Middle frontal gyrus (tissue), 1 donor: Measurements from ENCODE around the gene CGN.

Source experiments
- DNase-seq: peaks from one replicate; pipeline ENCODE4 v3.0.0-alpha.2; 2015; ENCODE audit warnings: low spot score; ENCODE audit errors: extremely low spot score

CGN gene

GRCh38 chr1:151499365-151499764 is 11.8 kb upstream of the CGN start:
- DNase-seq, result no peak

- DNase-seq, result no peak
These were observed 11.3 kb upstream of the CGN start for GRCh38 chr1:151499930-151500329.

- DNase-seq, result no peak
These were observed 9.7 kb upstream of the CGN start for GRCh38 chr1:151501474-151501873.

DNA sequence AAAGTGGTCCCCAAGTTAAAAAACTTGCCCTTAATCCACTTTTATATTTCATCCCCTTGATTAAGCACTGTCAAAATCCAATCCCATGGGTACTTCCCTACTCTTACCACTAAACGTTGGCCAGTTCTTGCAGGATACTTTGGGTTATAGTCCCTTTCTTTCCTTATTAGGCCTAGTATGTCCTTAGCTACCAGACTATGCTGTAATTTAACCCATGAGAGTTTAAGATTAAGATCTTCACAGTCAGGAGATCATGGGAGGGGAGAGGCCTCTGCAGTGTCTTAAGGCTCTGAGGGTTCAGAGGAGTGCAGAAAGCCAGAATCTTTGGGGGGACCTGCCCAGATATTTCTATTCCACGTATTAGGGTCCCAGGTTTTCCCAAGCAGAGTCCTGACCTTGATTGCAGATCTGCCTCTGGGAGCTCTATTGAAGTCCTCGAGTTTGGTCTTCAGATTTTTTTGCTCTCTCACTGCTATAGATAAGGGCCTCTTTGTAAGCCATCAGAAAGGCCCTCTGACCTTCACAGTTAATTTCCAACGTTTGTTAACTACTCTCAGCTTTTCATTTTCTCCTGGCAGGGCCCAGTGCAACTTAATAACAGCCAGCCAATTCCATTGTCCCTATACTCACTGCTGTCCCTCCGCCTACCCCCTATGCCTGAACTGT is 9.0 kb upstream of the CGN start:
- no peak for DNase-seq

DNA sequence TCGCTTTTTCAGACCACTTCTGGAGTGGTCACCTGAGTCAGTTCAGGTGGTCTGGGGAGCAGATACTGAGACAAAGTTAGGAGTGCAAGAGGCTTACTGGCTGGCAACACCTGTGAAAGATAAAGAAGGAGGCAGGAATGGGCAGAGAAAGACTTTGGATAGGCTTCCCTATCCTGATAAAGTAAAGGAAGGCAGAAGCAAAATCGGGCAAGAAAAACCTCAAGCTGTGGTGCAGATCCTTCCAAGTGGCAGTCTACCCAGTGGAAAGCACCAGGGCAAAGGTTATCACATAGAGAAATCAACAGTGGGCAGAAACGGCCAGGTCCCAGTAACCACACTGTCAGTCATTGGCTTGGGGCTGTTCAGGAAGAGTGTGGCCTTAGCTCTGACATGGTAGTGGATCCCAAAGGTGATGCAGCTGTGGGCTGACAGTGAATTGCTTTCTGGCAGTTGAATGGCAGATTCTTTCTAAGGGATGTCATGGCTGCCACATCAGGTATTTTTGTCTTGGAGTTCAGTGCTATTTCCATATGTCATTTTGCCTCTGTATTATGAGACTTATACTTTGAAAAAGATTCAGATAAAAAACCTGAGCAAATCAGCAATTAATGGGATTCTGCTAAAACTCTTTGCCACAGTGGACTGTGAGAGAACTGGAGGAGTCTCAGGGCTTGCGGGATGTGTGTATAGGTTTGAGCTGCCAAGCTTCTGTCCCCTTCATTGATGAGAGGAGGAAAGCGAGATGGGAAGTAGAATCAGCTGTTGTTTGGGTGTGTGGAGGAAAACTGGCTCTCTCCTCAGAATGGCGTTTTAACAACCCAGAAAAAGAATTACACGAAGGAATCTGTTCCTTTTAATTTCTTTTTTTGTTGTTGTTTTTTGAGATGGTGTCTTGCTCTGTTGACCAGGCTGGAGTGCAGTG is 8.1 kb upstream of the CGN start:
- DNase-seq, result no peak

DNA sequence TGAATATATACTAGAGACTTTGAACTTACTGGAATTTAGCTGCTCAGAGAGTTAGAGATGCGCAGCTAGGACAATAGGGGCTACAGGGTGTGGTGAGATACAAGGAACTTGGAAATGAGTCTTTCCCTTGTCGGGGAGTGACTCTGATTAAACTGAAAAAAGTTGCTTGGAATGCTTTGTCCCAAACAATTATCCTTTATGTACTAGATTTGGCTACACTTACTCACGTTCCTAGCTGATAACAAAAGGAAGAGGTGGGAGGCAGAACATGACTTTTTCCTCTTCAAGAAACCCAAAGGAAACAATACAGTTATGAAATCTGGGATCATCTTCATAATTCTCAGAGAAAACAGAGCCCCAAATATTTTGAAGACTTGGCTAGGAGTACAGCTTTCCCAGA is 6.9 kb upstream of the CGN start:
- DNase-seq, result no peak

DNA sequence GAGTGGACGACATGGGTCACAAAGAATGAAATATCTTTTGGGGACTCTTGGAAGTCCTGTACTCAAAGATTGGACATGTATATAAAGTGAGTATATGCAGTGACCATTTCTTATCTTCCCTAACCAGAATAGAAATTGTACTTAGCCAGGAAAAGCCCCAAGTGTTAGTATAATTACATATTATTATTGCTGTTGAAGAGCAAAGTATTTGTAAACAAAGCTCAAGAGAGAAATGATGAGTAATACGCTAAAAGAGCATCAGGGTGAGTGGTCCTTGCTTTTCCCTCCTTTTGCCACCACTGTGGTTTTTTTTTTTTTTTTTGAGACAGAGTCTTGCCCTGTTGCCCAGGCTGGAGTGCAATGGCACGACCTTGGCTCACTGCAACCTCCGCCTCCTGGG is 6.4 kb upstream of the CGN start:
- DNase-seq, result no peak

GRCh38 chr1:151508833-151509232 is 2.4 kb upstream of the CGN start:
- DNase-seq, result no peak

DNA sequence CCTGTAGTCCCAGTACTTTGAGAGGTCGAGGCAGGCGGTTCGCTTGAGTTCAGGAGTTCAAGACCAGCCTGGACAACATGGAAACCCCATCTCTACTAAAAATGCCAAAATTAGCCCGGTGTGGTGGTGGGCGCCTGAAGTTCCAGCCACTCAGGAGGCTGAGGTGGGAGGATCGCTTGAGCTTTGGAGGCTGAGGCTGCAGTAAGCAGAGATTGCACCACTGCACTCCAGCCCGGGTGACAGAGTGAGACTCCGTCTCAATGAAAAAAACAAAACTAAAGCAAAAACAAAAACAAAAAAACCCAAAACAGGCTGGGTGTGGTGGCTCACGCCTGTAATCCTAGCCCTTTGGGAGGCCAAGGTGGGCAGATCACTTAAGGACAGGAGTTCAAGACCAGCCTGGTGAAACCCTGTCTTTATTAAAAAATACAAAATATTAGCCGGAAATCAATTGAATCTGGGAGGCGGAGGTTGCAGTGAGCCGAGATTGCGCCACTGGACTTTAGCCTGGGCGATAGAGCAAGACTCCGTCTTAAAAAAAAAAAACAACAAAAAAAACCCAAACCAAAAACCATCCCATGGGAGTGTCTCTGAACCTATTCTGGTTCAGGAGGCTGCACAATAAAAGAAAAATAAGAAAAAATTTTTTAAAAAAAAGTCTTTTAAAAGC is 1.7 kb upstream of the CGN start:
- DNase-seq, result no peak

- no peak for DNase-seq
These were observed 1.2 kb upstream of the CGN start for GRCh38 chr1:151510020-151510405.

DNA sequence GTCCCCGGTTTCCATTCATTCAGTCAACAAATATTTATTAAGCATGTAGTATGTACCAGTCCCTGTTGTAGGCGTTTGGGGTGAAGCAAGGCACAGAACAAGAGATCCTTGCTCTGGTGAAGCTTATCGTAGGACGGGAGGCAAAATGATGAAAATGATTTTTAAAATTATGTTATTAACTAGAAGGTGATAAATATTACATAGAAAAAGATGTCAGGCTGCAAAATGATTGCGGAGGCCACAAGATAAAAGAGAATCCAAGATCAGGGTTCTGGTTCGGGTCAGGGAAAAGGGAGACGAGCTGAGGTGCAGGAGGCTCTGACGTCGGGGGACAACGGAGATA is 602 bp upstream of the CGN start:
- no peak for DNase-seq

DNA sequence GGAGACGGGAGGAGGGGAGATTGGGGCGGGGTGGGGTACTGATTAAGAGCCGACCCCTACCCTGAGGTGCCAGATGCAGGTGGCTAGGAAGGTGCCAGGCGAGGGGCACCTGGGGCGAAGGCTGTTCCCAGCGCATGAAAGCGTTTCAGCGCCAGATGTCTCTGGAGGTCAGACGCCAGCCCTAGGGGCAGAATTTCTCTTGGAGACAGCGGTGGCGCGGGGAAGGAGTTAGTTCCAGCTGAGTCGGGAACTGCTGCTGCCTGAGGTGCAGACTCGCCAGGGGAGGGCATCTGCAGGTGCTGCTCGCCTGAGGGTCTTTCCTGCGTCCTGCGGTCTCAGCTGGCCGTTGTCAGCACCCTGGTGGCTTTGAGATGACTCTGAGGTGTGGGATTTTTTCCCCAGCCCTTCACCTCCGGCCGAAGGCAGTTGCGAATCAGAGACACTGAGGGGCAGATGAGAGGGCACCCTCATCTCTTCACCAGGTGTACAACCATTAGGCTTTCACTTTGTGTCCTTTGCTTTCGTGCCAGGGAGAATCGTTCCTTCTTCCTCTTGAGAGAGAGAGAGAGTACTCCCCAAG is 539 bp downstream of the CGN start:
- no peak for DNase-seq

- no peak for DNase-seq
These were observed 1.1 kb downstream of the CGN start for GRCh38 chr1:151512326-151512725.

GRCh38 chr1:151512801-151513625 is 1.8 kb downstream of the CGN start:
- DNase-seq, result no peak

- DNase-seq, result no peak
These were observed 2.5 kb downstream of the CGN start for GRCh38 chr1:151513626-151514121.

DNA sequence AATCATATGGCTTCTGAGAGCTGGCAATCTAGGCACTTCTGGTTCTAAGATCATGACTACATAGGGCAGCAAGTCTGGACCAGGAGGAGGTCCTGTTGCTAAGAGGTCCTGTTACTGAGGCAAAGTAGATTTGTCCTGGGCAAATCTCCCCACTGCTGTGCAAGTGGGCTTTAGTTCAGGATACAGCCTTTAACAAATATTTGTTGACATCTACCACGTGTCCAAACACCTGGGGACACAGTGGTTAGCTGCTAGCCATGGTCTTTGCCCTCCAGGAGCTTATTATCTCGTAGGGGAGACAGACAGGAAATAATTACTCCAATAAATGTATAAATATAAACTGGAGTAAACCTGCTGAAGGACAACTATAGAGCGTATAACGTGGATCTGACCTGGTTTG is 3.2 kb downstream of the CGN start:
- DNase-seq, result no peak

DNA sequence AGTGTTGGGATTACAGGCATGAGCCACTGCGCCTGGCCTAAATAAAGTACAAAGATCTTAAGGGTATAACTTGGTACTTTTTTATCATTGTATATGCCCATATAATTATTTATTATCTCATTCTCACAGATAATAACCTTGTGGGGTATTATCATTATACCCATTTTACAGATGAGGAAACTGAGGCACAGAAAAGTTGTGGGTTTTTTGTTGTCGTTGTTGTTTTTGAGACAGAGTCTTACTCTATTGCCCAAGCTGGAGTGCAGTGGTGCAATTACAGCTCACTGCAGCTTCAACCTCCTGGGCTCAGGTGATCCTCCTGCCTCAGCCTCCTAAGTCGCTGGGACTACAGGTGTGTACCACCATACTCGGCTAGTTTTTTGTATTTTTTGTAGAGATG is 4.1 kb downstream of the CGN start:
- no peak for DNase-seq

DNA sequence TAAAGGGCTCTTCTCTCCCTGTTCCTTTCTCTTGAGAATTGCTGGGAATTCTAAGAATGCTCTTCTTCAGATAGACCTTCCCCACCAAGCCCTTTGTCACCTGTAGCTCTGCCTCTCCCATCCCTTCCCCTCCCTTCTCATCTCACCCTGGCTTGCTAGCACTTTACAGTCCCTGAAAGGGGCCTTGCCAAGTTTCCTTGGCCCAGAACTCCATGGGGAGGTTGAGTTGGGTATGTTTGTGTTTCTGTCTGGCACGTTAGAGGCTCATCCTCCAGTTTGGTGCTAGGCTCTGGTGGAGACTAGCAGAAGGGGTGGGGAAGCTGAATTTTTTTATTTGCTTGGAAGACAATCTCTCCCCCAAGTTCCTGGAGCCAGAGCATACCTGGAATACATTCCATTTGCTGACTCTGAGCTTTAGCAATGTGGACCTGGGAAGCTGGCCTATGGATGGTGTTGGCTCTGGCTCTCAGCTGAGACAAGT is 4.9 kb downstream of the CGN start:
- DNase-seq, result no peak

- no peak for DNase-seq
These were observed 7.2 kb downstream of the CGN start for GRCh38 chr1:151518431-151518830.

- DNase-seq, result no peak
These were observed 7.7 kb downstream of the CGN start for GRCh38 chr1:151518936-151519335.

DNA sequence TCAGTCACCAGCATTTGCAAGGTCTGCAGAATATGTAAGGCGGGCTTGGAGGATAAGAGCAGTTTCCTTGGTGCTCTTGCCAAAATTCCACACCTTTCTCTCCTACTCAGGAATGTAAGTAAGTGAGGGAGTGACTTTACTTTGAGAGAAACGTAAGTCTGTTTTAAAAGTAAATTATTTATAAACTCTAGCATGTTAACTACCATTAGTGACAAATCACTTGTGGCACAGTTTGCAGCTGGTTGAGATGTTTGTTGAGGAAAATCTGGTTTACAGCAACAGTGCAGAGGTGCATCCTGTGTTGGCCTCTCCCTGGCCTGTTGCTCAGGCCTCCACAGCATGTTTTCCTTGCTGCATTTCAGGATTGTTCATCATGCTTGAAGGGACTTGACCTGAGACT is 8.5 kb downstream of the CGN start:
- DNase-seq, result no peak
